Measurements from ENCODE around the gene REC8.
"Not testable (repeated sequence)": the region's sequence is repeated elsewhere in the genome, so short reads cannot be mapped to it uniquely, and the experiment has no call there.

The REC8 gene

GRCh38 chr14:24204163-24205146 lies 32.6 kb downstream of the REC8 start:
- DNase-seq (ENCODE audit: low spot score) = no peak

- no peak for DNase-seq (ENCODE audit: low spot score)
These were observed 34.6 kb downstream of the REC8 start for GRCh38 chr14:24206260-24207103.

- no peak for DNase-seq (ENCODE audit: low spot score)
These were observed 35.2 kb downstream of the REC8 start for GRCh38 chr14:24207104-24207551.

GRCh38 chr14:24207625-24208024 lies 35.7 kb downstream of the REC8 start:
- DNase-seq (ENCODE audit: low spot score) = no peak

GRCh38 chr14:24211311-24211710 lies 39.4 kb downstream of the REC8 start:
- DNase-seq (ENCODE audit: low spot score) = no peak

GRCh38 chr14:24212924-24213865 lies 41.3 kb downstream of the REC8 start, which contains the start of gene CHMP4A:
Gene CHMP4A (minus strand): TSS chr14:24213488. CDS start chr14:24213439, 49 bp downstream.
- DNase-seq (ENCODE audit: low spot score) = peak; percentile 97

- DNase-seq (ENCODE audit: low spot score) = no peak
These were observed 42.2 kb downstream of the REC8 start for GRCh38 chr14:24213866-24214662.

- peak; percentile 91 for DNase-seq (ENCODE audit: low spot score)
These were observed 43.8 kb downstream of the REC8 start, which contains the start of gene MDP1 for GRCh38 chr14:24215495-24216344. Gene MDP1 (minus strand): TSS chr14:24216066. CDS start chr14:24215955, 111 bp downstream.

- DNase-seq (ENCODE audit: low spot score) = no peak
These were observed 44.4 kb downstream of the REC8 start for GRCh38 chr14:24216345-24216699.

- DNase-seq (ENCODE audit: low spot score) = not testable (repeated sequence)
These were observed 45.0 kb downstream of the REC8 start for GRCh38 chr14:24216876-24217275.

GRCh38 chr14:24219080-24219479 lies 47.2 kb downstream of the REC8 start:
- no peak for DNase-seq (ENCODE audit: low spot score)

GRCh38 chr14:24219521-24219920 lies 47.6 kb downstream of the REC8 start:
- DNase-seq (ENCODE audit: low spot score) = no peak

- DNase-seq (ENCODE audit: low spot score) = not testable (repeated sequence)
These were observed 51.1 kb downstream of the REC8 start for GRCh38 chr14:24222987-24223386.

GRCh38 chr14:24224618-24225071 lies 52.8 kb downstream of the REC8 start:
- peak; percentile 73 for DNase-seq (ENCODE audit: low spot score)

GRCh38 chr14:24226473-24226872 lies 54.6 kb downstream of the REC8 start:
- no peak for DNase-seq (ENCODE audit: low spot score)

- no peak for DNase-seq (ENCODE audit: low spot score)
These were observed 57.0 kb downstream of the REC8 start for GRCh38 chr14:24228902-24229301.

All from GM03348 (cell line).